NCI-H2029 treated with DMSO at 0.1 percent for 48 hours (cell line): ENCODE results near the gene OTOP3.
"Not testable (repeated sequence)": the region's sequence is repeated elsewhere in the genome, so short reads cannot be mapped to it uniquely, and the experiment has no call there.

Source experiments
- DNase-seq: peaks from one replicate; lab custom pipeline; 2025; lab: John Stamatoyannopoulos, UW

The OTOP3 gene

DNA sequence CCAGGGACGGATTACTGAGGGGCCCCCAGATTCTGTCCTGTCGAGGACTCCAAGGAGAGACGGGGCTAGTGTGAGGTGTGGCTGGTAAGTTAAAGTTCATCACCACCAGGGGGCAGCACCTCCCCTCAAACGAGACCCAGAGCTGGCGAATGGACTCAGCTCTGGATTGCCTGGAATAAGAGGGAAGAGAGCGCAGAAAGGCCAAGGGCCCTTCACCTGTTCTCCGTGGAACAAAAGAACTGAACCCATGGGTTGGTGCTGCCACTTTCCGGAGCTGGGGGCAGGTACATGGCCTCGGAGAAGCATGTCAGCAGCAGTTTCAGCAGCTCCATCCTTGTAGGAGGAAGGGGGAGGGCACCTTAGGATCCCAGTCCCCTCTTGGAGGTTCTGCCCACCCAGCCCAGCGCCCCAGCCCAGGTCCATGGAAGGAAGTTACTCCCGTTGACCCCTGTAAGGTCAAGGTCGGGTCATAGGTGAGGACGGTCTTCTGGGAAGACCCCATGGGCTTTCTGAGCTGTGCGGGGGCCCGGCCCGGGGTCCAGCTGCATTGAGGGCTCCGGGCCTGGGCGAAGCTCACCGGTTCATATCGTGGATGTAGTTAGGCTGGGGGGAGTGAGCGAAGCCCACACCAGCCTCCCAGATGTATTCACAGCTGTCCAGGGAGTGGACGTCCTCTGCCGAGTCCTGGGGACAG lies 26.1 kb downstream of the OTOP3 start:
- DNase-seq: peak; percentile 84

DNA sequence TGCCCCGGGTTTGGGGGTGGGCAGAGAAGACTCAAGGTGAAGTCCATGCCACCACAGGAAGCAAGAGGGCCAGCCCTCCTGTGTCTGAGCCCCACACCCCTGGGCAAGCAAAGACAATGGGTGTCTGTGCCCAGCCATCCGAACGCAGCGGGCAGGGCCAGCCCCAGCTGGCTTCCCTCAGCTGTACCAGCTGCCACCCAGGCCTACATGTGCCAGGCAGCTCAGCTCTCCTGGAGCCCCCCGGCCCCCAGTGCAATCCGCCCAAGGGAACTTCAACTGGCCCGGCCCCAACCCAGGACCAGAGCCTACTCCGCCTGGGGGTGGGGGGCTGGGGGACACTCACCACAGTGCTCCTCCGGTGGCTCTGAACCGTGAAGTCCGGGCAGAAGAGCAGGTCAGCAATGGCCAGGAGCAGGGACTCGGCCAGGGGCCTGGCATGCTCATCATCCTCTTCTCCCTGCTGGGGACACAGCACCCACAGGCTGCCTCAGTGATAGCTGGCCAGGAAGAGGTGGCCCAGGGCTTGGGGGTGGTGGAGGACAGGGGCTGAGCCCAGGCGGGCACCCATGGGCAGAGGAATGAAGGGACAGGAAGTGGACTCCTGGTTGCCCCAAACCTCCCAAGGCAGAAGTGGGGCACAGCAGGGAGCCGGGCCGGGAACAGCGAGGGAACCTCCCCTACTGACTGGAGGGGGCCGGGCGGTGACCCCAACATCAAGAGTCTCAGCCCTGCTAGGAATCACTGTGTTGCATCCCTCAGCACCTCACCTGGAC lies 27.1 kb downstream of the OTOP3 start:
- DNase-seq: no peak

DNA sequence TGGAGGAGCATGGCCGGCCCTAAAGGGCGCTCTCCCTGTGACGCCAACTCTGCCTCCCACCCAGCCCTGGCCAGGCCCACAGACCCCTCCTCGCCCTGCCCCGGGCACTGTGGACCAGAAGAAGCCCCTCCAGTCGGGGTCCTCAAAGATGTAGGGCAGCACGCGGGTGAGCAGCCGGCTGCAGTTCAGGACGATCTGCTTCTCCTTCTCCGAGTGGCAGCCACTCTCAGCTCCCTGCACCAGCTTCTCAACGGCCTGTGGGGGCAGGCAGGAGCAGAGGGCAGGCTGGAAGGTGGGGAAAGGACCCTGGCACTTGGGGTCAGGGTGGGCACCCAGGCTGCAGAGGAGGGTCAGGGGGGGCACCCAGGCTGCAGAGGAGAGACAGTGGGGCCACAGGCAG lies 28.0 kb downstream of the OTOP3 start:
- no peak for DNase-seq

GRCh38 chr17:74964246-74964761 lies 28.6 kb downstream of the OTOP3 start:
- DNase-seq: no peak

- DNase-seq: no peak
Observed at GRCh38 chr17:74964988-74965622, 29.4 kb downstream of the OTOP3 start.

GRCh38 chr17:74968361-74968780 lies 32.7 kb downstream of the OTOP3 start:
- DNase-seq: no peak

DNA sequence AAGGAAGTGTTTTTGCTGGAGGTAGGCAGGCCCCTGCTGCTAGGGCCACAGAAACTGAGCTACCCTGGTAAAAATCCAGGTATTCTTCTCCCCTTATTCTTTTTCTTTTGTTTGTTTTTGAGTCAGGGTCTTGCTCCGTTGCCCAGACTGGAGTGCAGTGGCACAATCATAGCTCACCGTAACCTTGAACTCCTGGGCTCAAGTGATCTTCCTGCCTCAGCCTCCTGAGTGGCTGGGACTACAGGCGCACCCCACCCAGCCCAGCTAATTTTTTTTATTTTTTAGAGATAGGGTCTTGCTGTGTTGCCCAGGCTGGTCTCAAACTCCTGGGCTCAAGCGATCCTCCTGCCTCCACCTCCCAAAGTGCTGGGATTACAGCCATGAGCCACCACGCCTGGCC lies 33.8 kb downstream of the OTOP3 start:
- DNase-seq: not testable (repeated sequence)

DNA sequence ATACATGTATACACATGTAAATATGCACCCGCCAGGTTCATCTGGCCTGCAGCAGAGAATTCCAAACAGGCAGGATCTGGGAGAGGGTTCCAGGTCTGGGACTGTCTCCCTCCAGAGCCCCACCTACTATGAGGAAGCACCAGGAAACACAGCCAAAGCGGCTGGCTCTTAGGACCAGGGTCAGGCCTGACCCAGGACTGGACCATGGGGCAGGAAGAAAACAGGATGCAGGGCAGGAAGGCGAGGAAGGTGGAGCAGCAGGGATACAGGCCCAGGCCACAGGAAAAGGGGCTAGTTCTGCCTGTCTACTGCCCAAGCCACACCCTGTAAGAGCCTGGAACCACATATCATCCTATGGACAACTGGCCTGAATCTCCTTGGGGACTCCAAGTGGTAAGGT lies 34.7 kb downstream of the OTOP3 start:
- no peak for DNase-seq

DNA sequence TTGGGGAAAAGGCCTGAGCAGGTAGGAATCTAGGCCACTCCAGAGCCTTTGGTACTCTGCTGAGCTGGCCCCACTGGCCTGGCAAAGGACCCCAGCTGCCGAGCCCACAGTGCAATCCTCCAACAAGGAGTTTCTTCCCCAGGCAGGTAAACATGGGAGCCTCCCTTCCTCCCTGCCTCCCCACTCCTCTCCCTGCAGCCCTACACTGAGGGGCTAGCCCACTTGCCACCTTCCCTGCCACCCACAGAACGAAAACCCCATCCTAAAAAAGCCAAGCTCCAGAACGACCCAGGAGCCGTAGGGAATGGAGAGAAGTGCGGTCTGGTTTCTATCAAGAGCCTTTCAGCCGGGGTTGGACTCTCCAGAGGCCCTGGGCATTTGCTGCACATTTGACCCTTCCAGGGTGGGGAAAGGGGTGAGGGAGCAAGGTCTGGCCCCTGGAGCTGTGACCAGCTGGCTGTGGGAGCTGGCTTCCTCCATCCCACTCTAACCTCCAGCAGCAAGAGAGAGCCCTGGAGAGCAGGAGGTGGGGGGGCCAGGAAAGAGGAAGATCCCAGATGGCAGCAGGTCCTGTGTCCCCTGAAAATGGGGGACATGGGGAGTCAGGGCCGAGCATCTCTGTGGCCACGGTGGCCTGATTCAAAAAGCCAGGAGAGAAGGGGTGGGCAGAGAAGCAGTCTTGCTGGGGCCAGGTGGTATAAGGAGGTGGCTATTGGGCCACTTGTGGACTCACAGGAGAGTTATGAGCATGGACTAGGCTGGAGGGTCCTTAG lies 35.6 kb downstream of the OTOP3 start:
- DNase-seq: no peak

DNA sequence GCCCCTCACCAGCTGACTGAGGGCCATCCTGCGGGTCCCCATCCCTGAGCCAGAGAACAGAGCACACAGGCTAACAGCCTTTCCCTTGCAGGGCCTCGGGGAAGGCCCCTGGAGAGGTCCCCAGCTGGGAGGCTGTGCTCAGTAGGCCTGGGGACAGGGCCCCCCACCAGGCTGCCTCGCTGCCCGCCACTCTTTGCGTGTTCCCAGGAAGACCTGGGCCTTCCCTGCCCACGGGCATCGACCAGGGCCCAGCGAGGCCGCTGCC lies 36.1 kb downstream of the OTOP3 start:
- no peak for DNase-seq

GRCh38 chr17:74972107-74972972 lies 36.6 kb downstream of the OTOP3 start, which contains the start of gene HID1:
Gene HID1 (minus strand): TSS chr17:74972759. CDS start chr17:74972656, 103 bp downstream.
- no peak for DNase-seq

DNA sequence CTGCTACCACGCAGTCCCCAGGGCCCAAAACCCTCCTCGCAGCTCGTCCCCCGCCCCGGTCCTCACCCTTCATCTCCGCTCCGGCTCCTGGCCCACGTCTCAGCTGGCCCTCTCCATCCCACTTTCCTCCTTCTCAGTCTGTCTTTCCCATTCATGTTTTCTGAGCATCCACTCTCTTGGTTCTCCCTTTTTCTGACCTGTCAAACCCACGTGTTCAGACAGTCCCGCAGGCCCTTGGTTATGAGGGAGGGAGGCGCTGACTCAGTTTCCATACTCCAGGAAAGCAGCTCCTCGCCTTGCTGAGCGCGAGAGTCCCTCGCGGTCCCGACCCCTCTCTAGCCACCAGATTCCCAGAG lies 37.3 kb downstream of the OTOP3 start:
- no peak for DNase-seq

DNA sequence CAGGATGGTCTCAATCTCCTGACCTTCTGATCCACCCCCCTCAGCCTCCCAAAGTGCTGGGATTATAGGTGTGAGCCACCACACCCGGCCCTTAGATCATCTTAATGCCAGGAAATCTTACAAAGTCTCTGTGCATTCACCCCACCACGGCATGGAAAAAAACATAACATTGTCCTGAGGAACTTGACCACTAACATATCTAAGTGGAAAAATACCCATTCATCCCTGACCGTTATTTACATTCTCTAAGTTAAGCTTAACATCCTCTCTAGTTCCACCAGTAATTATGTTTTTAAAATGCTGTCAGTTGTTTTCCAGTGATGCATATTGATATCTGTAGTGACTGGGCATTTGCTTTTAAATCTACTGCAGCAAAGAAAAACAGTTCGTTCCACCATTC lies 40.2 kb downstream of the OTOP3 start:
- no peak for DNase-seq

DNA sequence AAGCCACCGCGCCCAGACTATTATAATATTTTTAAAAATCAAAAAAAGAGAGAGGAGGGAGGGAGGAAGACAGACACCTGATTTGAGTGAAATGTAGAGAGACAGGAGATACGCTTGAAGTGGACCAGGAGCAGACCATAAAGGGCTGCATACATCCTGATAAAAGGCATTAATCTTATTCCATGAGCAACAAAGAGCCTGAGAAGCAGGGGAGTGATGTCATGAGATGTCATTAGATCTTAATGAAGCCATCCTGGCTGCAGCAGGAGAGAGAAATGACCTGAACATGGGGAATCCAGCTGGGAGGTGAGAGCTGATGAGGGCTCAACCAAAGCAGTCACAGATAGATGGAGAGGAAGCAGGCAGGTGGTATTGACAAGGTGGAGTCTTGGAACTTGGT lies 42.1 kb downstream of the OTOP3 start:
- no peak for DNase-seq

DNA sequence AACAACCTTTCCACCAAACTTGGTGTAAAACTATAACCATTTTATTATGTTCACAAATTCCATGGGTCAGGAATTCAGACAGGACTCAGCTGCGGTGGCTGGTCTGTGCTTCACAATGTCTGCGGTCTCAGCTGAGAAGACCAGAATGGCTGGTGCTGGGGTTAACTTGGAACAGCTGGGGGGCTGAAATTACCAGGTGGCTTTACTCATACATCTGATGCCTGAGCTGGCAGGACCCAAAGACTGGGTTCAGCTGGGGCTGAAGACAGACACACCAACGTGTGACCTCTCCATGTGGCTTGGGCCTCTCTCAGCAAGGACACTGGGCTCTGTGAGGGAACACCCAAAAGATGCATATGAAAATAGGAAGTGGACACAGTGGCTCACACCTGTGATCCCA lies 42.5 kb downstream of the OTOP3 start:
- no peak for DNase-seq

DNA sequence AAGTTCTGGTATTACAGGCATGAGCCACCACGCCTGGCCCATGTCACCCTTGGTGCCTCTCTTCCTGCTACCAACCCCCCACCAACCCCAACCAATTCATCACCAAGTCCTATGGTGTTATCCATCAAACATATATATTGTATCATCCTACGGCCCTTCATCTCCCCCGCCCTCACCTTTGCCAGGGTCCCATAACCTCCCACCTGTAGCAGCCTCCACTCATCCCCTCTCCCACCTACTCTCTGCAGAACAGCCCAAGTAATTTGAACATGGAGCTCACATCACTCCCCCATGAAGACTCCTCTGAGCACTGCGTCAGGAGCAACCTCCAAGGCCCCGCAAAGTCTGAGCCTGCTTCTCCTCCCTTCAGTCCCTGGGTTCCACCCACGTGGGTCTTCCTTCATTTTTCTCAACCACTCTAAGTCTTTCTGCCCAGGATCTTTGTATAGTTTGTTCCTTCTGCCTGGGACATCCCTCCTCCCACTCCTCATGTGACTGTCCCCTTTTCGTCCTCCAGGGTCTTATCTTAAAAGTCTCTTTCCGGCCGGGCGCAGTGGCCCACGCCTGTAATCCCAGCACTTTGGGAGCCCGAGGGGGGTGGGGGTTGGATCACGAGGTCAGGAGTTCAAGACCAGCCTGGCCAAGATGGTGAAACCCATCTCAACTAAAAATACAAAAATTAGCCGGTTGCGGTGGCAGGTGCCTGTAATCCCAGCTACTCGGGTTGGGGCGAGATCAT lies 43.9 kb downstream of the OTOP3 start:
- no peak for DNase-seq

- no peak for DNase-seq
Observed at GRCh38 chr17:74981318-74981978, 45.8 kb downstream of the OTOP3 start.

- DNase-seq: no peak
Observed at GRCh38 chr17:74981979-74982662, 46.4 kb downstream of the OTOP3 start.

GRCh38 chr17:74982663-74983313 lies 47.1 kb downstream of the OTOP3 start:
- not testable (repeated sequence) for DNase-seq
